ENCODE results near the gene WWC2.

The WWC2 gene

GRCh38 chr4:183261953-183262775, 163.1 kb downstream of the WWC2 start:
- peak; percentile 52 for DNase-seq

GRCh38 chr4:183262776-183263100, 163.7 kb downstream of the WWC2 start:
- no peak for DNase-seq

- DNase-seq = no peak
These were observed 164.8 kb downstream of the WWC2 start for GRCh38 chr4:183263787-183264386.

GRCh38 chr4:183264614-183265013, 165.6 kb downstream of the WWC2 start:
- DNase-seq = no peak

GRCh38 chr4:183266371-183266770, 167.3 kb downstream of the WWC2 start:
- no peak for DNase-seq

GRCh38 chr4:183268556-183268955, 169.5 kb downstream of the WWC2 start:
- DNase-seq = no peak

GRCh38 chr4:183272384-183272783, 173.3 kb downstream of the WWC2 start:
- DNase-seq = no peak

GRCh38 chr4:183276106-183276505, 177.0 kb downstream of the WWC2 start:
- no peak for DNase-seq

- no peak for DNase-seq
These were observed 185.3 kb downstream of the WWC2 start for GRCh38 chr4:183284258-183284785.

GRCh38 chr4:183284965-183285364, 185.9 kb downstream of the WWC2 start:
- no peak for DNase-seq

- DNase-seq = no peak
These were observed 186.8 kb downstream of the WWC2 start for GRCh38 chr4:183285886-183286285.

GRCh38 chr4:183286590-183287308, 187.7 kb downstream of the WWC2 start:
- DNase-seq = no peak

- no peak for DNase-seq
These were observed 188.2 kb downstream of the WWC2 start for GRCh38 chr4:183287309-183287659.

GRCh38 chr4:183287677-183288076, 188.6 kb downstream of the WWC2 start:
- DNase-seq = no peak

GRCh38 chr4:183288955-183289354, 189.9 kb downstream of the WWC2 start:
- DNase-seq = no peak

GRCh38 chr4:183289688-183290087, 190.6 kb downstream of the WWC2 start:
- DNase-seq = no peak

- DNase-seq = no peak
These were observed 192.0 kb downstream of the WWC2 start for GRCh38 chr4:183291070-183291469.

GRCh38 chr4:183295711-183296110, 196.7 kb downstream of the WWC2 start:
- no peak for DNase-seq

- DNase-seq = no peak
These were observed 198.6 kb downstream of the WWC2 start for GRCh38 chr4:183297675-183298074.

GRCh38 chr4:183299464-183299863, 200.4 kb downstream of the WWC2 start:
- DNase-seq = no peak

- no peak for DNase-seq
These were observed 201.0 kb downstream of the WWC2 start for GRCh38 chr4:183300070-183300469.

- no peak for DNase-seq
These were observed 201.6 kb downstream of the WWC2 start for GRCh38 chr4:183300655-183301054.

- no peak for DNase-seq
These were observed 204.2 kb downstream of the WWC2 start for GRCh38 chr4:183303301-183303700.

GRCh38 chr4:183304067-183304466, 205.0 kb downstream of the WWC2 start:
- no peak for DNase-seq

Measured in NCI-H1105 (cell line).